Endodermal cell (in vitro differentiated cells): ENCODE measurements around the gene HMGCLL1. TPM values are rescaled to one million over a fixed set of nuclear protein-coding genes. Genes with fewer than 3 reads are reported as not detected.

ENCODE experiments used
- DNase-seq: peaks from one replicate; pipeline ENCODE4 v3.0.0-alpha.2; 2017
- H3K27ac ChIP-seq: 2 replicates; pipeline ENCODE4 v1.5.1; 2013; ENCODE audit warnings: mild to moderate bottlenecking, low read depth, low read length, moderate library complexity
- H3K27me3 ChIP-seq: 2 replicates; pipeline ENCODE4 v1.6.1; 2013; ENCODE audit warnings: mild to moderate bottlenecking, low read length, moderate library complexity; ENCODE audit not compliant: insufficient read depth, control insufficient read depth, poor library complexity, severe bottlenecking
- H3K36me3 ChIP-seq: 2 replicates; pipeline ENCODE4 v1.7.0; 2013; ENCODE audit warnings: mild to moderate bottlenecking, low read length, moderate library complexity; ENCODE audit not compliant: control insufficient read depth, insufficient read depth
- H3K4me1 ChIP-seq: one replicate; pipeline ENCODE4 v1.7.0; 2013; ENCODE audit warnings: low read length; ENCODE audit not compliant: control insufficient read depth, insufficient read depth
- H3K4me3 ChIP-seq: 2 replicates; pipeline ENCODE4 v1.5.1; 2013; ENCODE audit warnings: mild to moderate bottlenecking, low read length, moderate library complexity
- H3K9ac ChIP-seq: 2 replicates; pipeline ENCODE4 v1.6.1; 2013; ENCODE audit warnings: mild to moderate bottlenecking, low read length, moderate library complexity; ENCODE audit not compliant: poor library complexity, severe bottlenecking; ENCODE audit errors: extremely low read depth
- H3K9me3 ChIP-seq: 2 replicates; pipeline ENCODE4 v1.6.1; 2013; ENCODE audit warnings: mild to moderate bottlenecking, low read length, moderate library complexity; ENCODE audit not compliant: control insufficient read depth
- H3K27ac Mint-ChIP-seq: 2 replicates; pipeline ENCODE4 v1.8.0; 2020; ENCODE audit warnings: mixed read lengths
- H3K27me3 Mint-ChIP-seq: 2 replicates; pipeline ENCODE4 v1.8.0; 2021; ENCODE audit warnings: mild to moderate bottlenecking, mixed read lengths; ENCODE audit not compliant: insufficient read depth
- H3K36me3 Mint-ChIP-seq: 2 replicates; pipeline ENCODE4 v1.8.0; 2020; ENCODE audit warnings: low read depth, mixed read lengths
- H3K4me1 Mint-ChIP-seq: 2 replicates; pipeline ENCODE4 v1.8.0; 2020; ENCODE audit warnings: mixed read lengths
- H3K4me3 Mint-ChIP-seq: 2 replicates; pipeline ENCODE4 v1.8.0; 2020; ENCODE audit warnings: mild to moderate bottlenecking, moderate library complexity, mixed read lengths
- H3K9me3 Mint-ChIP-seq: 2 replicates; pipeline ENCODE4 v1.8.0; 2020; ENCODE audit warnings: mild to moderate bottlenecking, mixed read lengths
- CTCF ChIP-seq: fragments of 200-600 bp; sonication (generic); conservative IDR thresholded peaks from 2 replicates; pipeline ENCODE4 v1.5.0; 2021; ENCODE audit warnings: antibody characterized with exemption, mild to moderate bottlenecking
- WGBS, 2 experiments: methylation state at CpG; one replicate each; pipeline versions ENCODE4 v1.1.5 to v1.1.7; 2013; ENCODE audit warnings: missing lambda C conversion rate in 2 of 2, mixed read lengths in 1 of 2; ENCODE audit not compliant: insufficient coverage in 1 of 2, insufficient read length in 1 of 2; 5-methylcytosine and 5-hydroxymethylcytosine counted together
- total RNA-seq, 2 donors: library from RNA; stranded (reverse); fragmentation: NEBNext Ultra II Directional in 1 of 2; extraction: Animal tissue kit (Norgen Biotek cat#: 25700) in 1 of 2; gene quantifications; 2 replicates in 1 of 2; 3 replicates in 1 of 2; pipeline ENCODE4 v1.2.1, GENCODE V29; 2021

The HMGCLL1 gene
- total RNA-seq, 2 donors from 2014 or later = 0.20 to 0.60 TPM

- no peak for TF ChIP-seq CTCF
- Histone ChIP-seq H3K27ac (no peak overlapping the region), H3K36me3 (no peaks in the 10 kb centered on the region), H3K27me3 (no peaks in the 10 kb centered on the region), H3K9me3 (no peaks in the 10 kb centered on the region), H3K4me3 (no peak overlapping the region), H3K9ac (no peak overlapping the region), H3K4me1 (no peaks in the 10 kb centered on the region)
- WGBS, 2 experiments = 40 to 85% methylated on average over 1 to 3 of the region's 3 CpGs
- H3K4me1 Mint-ChIP-seq = no peaks in the 10 kb centered on the region
- H3K4me3 Mint-ChIP-seq = no peak overlapping the region
- H3K27ac Mint-ChIP-seq = no peak overlapping the region
- H3K36me3 Mint-ChIP-seq = no peaks in the 10 kb centered on the region
- H3K27me3 Mint-ChIP-seq = no peaks in the 10 kb centered on the region
- no peak for DNase-seq
- no peaks in the 10 kb centered on the region for H3K9me3 Mint-ChIP-seq
These were observed 183.1 kb downstream of the HMGCLL1 start for GRCh38 chr6:55395871-55396270.

GRCh38 chr6:55388211-55388610, 190.8 kb downstream of the HMGCLL1 start:
- no peaks in the 10 kb centered on the region for H3K9me3 Mint-ChIP-seq
- H3K9ac ChIP-seq = no peak overlapping the region
- no peak overlapping the region for H3K4me3 ChIP-seq
- H3K27me3 Mint-ChIP-seq = no peaks in the 10 kb centered on the region
- H3K4me1 ChIP-seq = no peaks in the 10 kb centered on the region
- 93 to 100% methylated on average over 1 to 3 of the region's 3 CpGs for WGBS, 2 experiments
- no peak for TF ChIP-seq CTCF
- no peaks in the 10 kb centered on the region for H3K36me3 Mint-ChIP-seq
- no peak overlapping the region for H3K4me3 Mint-ChIP-seq
- no peaks in the 10 kb centered on the region for H3K4me1 Mint-ChIP-seq
- no peak for DNase-seq
- no peak overlapping the region for H3K27ac Mint-ChIP-seq
- no peak overlapping the region for H3K27ac ChIP-seq
- H3K9me3 ChIP-seq = no peaks in the 10 kb centered on the region
- no peaks in the 10 kb centered on the region for H3K27me3 ChIP-seq
- no peaks in the 10 kb centered on the region for H3K36me3 ChIP-seq
